Measurements from ENCODE around the gene COL9A2.

The COL9A2 gene

DNA sequence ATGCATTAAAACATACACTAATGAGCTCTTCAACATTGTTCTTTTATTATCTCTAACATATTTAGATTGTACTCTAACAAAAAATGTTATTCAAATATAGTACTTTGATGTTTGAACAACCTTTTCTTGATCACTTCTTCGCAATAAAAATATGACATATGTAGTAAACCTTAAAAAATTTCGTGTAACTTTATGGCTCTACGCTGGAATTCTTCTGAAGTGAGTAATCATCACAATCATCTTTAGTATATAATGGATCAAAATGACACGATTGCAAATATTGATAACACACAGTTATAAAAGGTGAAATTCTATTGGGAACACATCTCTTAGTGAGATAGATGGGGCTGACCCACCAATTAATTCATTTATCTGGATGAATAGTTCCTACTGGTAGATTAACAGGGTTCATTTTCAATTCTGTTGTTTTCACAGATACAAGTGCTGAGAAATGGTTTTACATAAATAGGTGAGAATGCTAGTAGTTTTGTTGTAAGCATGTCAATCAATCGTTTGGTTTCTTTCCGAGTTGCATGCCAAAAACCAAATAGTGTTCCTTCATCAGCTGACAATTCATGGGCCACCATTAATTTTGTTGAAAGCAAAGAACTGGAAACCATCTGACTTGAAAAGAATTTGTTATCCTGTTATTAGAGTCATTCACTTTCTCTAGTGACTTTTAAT, 60.5 kb downstream of the COL9A2 start:
- no peak for DNase-seq

DNA sequence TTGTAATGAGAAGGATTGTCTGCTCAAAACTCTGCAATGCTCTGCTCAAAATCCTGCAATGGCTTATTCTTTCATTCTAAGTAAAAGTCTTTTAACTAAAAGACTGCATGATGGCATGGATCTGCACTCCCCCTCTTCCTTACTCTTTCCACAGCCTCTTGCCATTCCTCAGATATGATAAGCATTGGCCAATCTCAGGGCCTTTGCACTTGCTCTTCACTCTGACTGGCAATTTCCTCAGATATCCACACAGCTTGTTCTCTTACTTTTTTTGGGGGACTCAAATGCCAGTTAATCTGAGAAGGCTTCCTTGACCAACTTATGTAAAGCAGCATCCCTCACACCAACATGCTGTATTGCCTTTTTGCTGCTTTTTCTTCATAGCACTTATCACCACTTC, 61.9 kb downstream of the COL9A2 start:
- no peak for DNase-seq

DNA sequence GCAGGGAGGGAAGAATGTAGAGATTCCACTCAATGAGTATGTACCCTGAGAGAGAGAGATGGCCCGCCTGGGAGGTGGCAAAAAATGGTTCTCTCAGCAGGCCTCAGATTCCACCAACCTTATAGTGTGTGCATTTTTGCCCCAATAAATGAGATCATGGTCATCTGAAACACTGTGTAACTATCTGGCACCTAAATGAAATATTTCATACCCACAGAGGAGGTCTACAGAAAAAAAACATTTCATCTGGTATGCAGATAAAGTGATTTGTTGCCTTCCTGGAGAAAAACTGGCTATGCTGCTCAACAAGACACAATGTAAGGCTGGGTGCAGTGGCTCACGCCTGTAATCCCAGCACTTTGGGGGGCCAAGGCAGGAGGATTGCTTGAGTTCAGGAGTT, 64.5 kb downstream of the COL9A2 start:
- no peak for DNase-seq

DNA sequence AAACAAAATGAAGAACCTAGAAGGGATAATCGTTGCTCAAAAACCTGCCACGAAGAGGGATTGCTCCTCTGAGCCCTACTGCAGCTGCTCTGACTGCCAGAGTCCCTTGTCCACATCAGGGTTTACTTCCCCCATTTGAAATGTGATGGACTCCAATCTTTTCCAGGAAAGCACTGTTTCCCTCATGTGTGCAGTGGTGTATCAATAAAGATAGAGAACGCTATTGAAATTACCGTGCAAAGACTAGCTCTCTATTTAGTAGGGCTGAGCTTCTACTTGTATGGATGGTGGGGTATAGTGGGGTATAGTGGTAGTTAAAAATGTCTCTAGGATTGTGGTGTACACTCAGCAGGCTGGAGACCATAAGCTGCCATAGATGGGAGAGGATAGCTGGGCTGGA, 65.6 kb downstream of the COL9A2 start:
- DNase-seq = no peak
